Left ventricle myocardium inferior (tissue), 1 donor: Measurements from ENCODE around the gene PEX19. TPM values are rescaled to one million over a fixed set of nuclear protein-coding genes. Genes with fewer than 3 reads are reported as not detected.
A peak's percentile ranks its signal among the peaks of the same experiment; 100 is the strongest.

Experiments used
- DNase-seq: peaks from one replicate; pipeline ENCODE4 v3.0.0-alpha.2; 2020
- H3K27ac ChIP-seq: fragments of 200-600 bp; replicated peaks from 2 replicates; pipeline ENCODE4 v1.8.0; 2021
- H3K27me3 ChIP-seq: fragments of 200-600 bp; 2 replicates; pipeline ENCODE4 v1.8.0; 2021; ENCODE audit warnings: low read depth
- H3K36me3 ChIP-seq: fragments of 200-600 bp; 2 replicates; pipeline ENCODE4 v1.8.0; 2021
- H3K4me1 ChIP-seq: fragments of 200-600 bp; 2 replicates; pipeline ENCODE4 v1.8.0; 2021
- H3K4me3 ChIP-seq: fragments of 200-600 bp; 2 replicates; pipeline ENCODE4 v1.8.0; 2021; ENCODE audit warnings: mild to moderate bottlenecking, moderate library complexity
- H3K9me3 ChIP-seq: fragments of 200-600 bp; replicated peaks from 2 replicates; pipeline ENCODE4 v1.8.0; 2021
- intact Hi-C: fragments of 100-400 bp; cut with micrococcal nuclease; formaldehyde crosslinking; loops from one replicate; pipeline ENCODE4 v1.11.0; 2022
- total RNA-seq: library from RNA; stranded (reverse); fragmentation: NEBNext Ultra II Directional; extraction: Animal tissue kit (Norgen Biotek cat#: 25700); gene quantifications from one replicate; pipeline ENCODE4 v1.2.1, GENCODE V29; 2021
- TF ChIP-seq, protein P1 (sequence below): fragments of 200-600 bp; IDR thresholded peaks from 2 replicates; pipeline ENCODE4 v1.8.0; 2021; ENCODE audit warnings: antibody characterized with exemption, mild to moderate bottlenecking, borderline replicate concordance
- donor health status: DM: no; HTN: yes; CAD: no; lungs with severe emphysema.

The PEX19 gene
- total RNA-seq, 1 donor from 2014 or later: 97.6 TPM

DNA sequence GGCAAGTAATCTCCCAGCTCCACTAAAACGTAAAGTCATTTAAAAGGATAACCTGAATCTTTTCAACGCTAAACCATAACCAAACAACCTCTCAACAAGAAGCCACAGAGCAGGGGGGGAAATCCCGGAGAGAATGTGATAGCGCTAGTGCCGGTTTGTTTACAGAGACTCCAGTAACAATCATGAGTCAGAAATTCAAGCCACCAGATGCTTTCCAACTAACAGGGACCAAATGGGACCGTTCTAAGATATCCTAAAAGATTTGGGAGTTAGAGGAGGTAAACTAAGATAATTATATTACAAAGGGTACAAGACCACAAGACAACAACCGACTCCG is 23.4 kb downstream of the PEX19 start:
- intact Hi-C loops: no loop called here
- no peak for DNase-seq
- H3K4me1 ChIP-seq: peaks cover 58% of the 10 kb centered on the region
- peak overlapping the region; percentile 96 for H3K27ac ChIP-seq
- no peaks in the 10 kb centered on the region for H3K9me3 ChIP-seq
- no peaks in the 10 kb centered on the region for H3K36me3 ChIP-seq
- peak overlapping the region; percentile 89 for H3K4me3 ChIP-seq
- H3K27me3 ChIP-seq: no peaks in the 10 kb centered on the region
- TF ChIP-seq, protein P1, sequence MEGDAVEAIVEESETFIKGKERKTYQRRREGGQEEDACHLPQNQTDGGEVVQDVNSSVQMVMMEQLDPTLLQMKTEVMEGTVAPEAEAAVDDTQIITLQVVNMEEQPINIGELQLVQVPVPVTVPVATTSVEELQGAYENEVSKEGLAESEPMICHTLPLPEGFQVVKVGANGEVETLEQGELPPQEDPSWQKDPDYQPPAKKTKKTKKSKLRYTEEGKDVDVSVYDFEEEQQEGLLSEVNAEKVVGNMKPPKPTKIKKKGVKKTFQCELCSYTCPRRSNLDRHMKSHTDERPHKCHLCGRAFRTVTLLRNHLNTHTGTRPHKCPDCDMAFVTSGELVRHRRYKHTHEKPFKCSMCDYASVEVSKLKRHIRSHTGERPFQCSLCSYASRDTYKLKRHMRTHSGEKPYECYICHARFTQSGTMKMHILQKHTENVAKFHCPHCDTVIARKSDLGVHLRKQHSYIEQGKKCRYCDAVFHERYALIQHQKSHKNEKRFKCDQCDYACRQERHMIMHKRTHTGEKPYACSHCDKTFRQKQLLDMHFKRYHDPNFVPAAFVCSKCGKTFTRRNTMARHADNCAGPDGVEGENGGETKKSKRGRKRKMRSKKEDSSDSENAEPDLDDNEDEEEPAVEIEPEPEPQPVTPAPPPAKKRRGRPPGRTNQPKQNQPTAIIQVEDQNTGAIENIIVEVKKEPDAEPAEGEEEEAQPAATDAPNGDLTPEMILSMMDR: no peak

DNA sequence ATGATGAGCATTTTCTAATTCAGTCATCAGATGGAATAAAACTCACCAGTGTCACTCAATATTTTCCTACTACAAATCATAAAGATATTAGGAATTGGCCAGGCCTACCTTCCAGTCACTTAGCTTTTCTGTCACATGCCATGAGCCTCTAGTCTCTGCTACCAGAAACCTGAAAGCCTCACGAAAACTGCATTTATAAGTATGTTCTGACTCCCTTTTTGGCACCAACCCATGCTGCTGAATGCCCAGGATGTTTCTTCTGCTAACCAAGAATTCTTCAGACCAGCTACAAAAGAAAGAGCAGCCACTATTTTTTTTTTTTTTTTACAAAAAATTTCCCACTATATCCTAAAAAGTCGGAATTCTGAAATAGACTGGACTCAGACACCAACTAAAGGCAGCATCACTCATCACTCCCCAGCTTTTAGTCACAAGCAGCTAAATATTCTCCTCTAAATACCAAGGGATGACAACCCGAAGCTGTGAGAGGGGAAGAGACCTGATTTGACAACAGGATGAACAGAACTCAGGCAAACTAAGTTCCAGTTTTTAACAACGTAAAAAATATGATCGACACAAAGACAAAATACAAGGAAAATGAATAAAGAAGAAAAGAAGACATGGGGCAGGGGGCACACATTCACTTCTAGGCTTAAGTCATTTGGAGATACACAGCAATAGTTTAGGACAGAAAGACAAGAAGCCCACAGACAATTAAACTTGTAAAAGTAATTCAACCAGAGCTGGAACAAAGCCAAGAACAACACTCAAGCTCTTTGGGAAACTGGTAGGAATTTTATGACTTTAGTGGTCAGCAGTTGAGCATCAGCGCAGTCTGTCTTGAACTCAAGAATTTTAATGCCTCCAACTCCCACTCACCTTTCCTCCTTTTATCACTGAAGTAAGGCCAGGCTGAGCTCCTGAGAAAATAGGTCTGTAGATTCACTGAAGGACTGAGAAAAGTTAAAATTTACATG is 24.2 kb downstream of the PEX19 start:
- H3K9me3 ChIP-seq: no peaks in the 10 kb centered on the region
- no peak for DNase-seq
- peaks cover 67% of the 10 kb centered on the region for H3K4me1 ChIP-seq

DNA sequence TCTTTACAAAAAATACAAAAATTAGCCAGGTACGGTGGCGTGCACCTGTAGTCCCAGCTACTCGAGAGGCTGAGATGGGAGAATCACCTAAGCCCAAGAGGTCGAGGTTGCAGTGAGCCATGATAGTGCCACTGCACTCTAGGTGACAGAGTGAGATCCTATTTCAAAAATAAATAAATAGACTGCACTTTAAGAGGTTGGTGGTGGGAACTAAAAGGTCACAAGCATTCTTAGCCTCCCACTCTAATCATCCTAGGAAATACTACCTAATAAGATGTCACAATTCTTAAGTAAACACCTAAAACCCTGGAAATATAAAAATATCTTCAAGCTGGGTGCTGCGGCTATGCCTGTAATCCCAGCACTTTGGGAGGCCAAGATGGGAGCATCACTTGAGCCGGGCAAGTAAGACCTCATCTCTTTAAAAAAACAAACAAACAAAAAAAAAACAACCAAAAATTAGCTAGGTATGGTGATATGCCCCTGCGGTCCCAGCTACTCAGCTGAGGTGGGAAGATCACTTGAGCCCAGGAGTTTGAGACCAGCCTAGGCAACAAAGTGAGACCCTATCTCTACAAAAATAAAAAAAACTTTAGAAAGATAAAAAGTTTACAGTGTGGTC is 26.6 kb downstream of the PEX19 start:
- H3K4me1 ChIP-seq: peaks cover 78% of the 10 kb centered on the region
- peaks cover 14% of the 10 kb centered on the region for H3K36me3 ChIP-seq
- no peak overlapping the region for H3K4me3 ChIP-seq
- TF ChIP-seq, protein P1: no peak
- H3K27me3 ChIP-seq: no peaks in the 10 kb centered on the region
- intact Hi-C loops: loop anchor here (10.0 kb wide), 1 partner anchor 63 kb away; the partner anchor contains the start of gene CASQ1
- H3K9me3 ChIP-seq: no peaks in the 10 kb centered on the region
- peak overlapping the region; percentile 96 for H3K27ac ChIP-seq
- DNase-seq: no peak

More for the DNA sequence above, 24.2 kb downstream of the PEX19 start:
- Histone ChIP-seq H3K27me3 (no peaks in the 10 kb centered on the region), H3K27ac (peak overlapping the region; percentile 96), H3K36me3 (no peaks in the 10 kb centered on the region), H3K4me3 (peak overlapping the region; percentile 89)
- TF ChIP-seq, protein P1: no peak
- intact Hi-C loops: no loop called here

DNA sequence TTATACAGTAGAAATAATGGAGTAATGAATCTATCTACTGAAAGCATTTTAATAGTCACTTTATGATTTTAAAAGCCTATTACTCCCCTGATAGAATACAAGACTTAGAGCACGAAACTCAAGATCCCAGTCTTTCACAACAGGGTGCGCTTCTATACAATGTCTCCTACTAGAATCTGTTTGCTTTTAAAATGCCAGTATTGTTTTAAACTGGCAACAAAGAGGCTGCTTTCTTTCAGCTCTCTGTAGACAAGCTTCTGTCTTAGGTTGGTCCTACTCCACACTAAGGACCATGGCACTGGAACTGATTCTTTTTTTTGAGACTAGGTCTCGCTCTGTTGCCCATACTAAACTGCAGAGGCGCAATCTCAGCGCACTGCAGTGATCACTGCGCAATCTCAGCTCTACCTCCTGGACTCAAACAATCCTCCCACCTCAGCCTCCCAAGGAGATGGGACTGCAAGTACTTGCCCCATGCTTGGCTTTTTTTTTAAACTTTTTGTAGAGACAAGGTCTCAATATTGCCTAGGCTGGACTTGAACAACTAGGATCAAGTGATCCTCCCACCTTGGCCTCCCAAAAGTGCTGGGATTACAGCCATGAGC is 27.4 kb downstream of the PEX19 start:
- peak overlapping the region; percentile 96 for H3K27ac ChIP-seq
- H3K4me1 ChIP-seq: peaks cover 76% of the 10 kb centered on the region
- no peaks in the 10 kb centered on the region for H3K27me3 ChIP-seq
- peaks cover 14% of the 10 kb centered on the region for H3K36me3 ChIP-seq
- TF ChIP-seq, protein P1: no peak
- intact Hi-C loops: loop anchor here (10.0 kb wide), 1 partner anchor 63 kb away; the partner anchor contains the start of gene CASQ1
- no peak overlapping the region for H3K4me3 ChIP-seq
- no peak for DNase-seq
- no peaks in the 10 kb centered on the region for H3K9me3 ChIP-seq

DNA sequence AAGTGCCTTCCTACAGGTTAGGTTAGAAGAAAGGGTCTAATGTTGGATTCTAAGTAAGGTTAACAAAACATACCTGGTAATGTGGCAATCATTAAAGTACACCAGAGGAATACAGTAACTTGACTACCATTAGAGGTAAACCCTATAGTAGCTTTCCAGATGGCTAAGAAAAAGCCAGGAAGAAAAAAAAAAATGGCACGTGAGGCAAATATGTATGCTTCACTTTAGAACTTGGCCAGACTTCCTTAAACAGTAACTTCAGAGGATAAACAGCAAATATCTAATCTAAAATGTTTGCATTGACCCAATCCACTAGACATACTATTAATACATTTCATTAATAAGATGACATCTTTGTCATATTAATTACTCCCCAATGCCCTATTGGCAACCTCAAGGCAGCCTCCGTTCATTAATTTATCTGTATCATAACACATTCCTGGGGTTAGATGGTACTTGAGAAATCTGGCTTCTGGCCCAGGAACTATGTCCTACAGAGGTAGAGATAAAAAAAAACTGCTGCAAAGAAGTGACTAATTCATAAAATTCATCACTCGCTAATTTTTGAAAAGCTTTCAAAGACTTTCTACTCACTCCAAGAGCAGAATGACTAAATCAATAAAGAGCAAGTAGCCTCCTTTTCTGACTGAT is 28.4 kb downstream of the PEX19 start:
- H3K27ac ChIP-seq: peak overlapping the region; percentile 96
- intact Hi-C loops: loop anchor here (10.0 kb wide), 1 partner anchor 62 kb away; the partner anchor contains the start of gene CASQ1
- TF ChIP-seq, protein P1: no peak

More for the DNA sequence above, 28.4 kb downstream of the PEX19 start:
- Histone ChIP-seq H3K4me3 (no peak overlapping the region), H3K9me3 (no peaks in the 10 kb centered on the region), H3K27me3 (no peaks in the 10 kb centered on the region), H3K36me3 (peaks cover 14% of the 10 kb centered on the region), H3K4me1 (peaks cover 79% of the 10 kb centered on the region)
- no peak for DNase-seq
